Melanocyte of skin (primary cell): ENCODE results near the gene ZNF853. TPM values are rescaled to one million over a fixed set of nuclear protein-coding genes. Genes with fewer than 3 reads are reported as not detected.

ENCODE experiments used
- total RNA-seq, 2 donors: library from RNA; depleted of rRNA; stranded (reverse); fragments of >200 nt; gene quantifications; 2 replicates each; pipeline ENCODE4 v1.2.3, GENCODE V29; 2012

The ZNF853 gene
- 1 to 10 TPM in 1 of 2 donors, not detected in 1; 1.7 TPM for total RNA-seq

GRCh38 chr7:6614953-6615722, at the start of gene ZNF853:
Gene ZNF853, plus strand, starts transcription at chr7:6615610. Its CDS starts 565 bp downstream, at chr7:6616175.

DNA sequence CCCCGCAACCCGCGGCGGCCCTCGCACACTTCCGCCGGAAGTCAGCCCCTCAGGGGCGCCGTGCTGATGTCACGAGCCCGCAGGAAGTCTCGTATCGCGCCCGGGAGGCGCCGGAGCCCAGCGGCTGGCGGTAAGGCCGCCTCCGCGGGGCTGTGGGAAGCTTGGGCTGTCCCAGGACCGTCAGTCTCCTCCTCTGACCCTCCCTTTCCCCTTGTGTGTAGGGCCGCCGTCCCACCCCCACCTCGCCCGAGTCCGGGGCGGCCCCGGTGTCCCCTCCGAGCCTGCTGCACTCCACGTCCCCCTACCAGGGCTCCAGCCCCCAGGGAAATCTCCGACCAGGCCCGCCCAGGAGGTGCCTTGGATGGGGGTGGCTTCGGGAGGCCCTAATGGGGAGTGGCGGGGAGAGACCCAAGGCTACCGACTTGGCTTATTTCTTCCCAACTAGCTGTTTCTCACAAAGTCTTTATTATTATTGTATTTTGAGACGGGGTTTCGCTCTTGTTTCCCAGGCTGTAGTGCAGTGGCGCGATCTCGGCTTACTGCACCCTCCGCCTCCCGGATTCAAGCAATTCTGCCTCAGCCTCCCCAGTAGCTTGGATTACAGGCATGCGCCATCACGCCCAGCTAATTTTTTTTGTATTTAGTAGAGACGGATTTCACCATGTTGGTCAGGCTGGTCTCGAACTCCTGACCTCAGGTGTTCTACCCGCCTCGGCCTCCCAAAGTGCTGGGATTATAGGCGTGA, 37.9 kb upstream of the ZNF853 start, which contains the start of gene ZDHHC4:
TSS of gene ZDHHC4 (plus strand) at position 86 of the 745 bp plus-strand sequence. CDS start 3,108 bp downstream, outside the sequence.

DNA sequence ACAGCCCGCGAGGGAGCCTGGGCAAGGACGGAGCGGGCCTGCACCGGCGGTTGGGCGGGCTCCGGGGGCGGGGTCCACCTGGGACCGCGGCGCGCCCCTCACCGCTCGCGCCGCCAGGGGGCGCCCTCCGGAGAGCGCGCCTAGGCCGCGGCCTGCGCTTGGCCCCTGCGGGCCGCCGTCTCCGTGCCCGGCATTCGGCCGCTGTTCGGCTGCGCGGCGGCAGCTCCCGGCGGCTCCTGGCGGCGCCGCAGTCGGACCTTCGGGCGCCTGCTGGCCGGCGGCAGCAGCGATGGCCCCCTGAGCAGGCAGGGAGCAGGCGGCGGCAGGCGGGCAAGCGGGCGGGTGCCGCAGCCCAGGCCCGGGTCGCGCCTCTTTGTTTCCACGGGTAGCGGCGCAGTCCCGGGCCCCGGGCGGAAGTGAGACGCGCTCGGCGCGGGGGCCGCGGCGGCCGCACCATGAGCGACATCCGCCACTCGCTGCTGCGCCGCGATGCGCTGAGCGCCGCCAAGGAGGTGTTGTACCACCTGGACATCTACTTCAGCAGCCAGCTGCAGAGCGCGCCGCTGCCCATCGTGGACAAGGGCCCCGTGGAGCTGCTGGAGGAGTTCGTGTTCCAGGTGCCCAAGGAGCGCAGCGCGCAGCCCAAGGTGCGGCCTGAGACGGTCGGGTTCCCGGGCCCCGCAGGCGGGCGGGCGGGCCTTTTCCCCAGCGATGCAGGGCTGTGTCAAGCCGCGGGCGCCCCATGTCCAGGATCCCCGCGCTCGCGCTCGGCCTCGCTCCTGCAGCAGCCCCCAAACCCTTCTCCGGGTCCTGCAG, 25.4 kb upstream of the ZNF853 start, which contains the start of gene INTS15:
TSS of gene INTS15 (plus strand) at position 193 of the 816 bp plus-strand sequence. CDS start at position 456, 263 bp downstream.

GRCh38 chr7:6636741-6637543, 21.5 kb downstream of the ZNF853 start, which contains the start of gene ZNF316:
Gene ZNF316, plus strand, starts transcription at chr7:6637318. Its CDS starts 5,092 bp downstream, at chr7:6642410.

Other genes starting within 250 kb of the ZNF853 start
- 10 to 100 TPM; 53.3 to 64.6 TPM for gene RAC1, start 241.1 kb upstream of the ZNF853 start, total RNA-seq
- gene DAGLB, start 167.7 kb upstream of the ZNF853 start, total RNA-seq, result 10 to 100 TPM; 12.0 to 13.3 TPM
- 100 to 1,000 TPM in 1 of 2 donors, 10 to 100 TPM in 1; 71.2 to 111 TPM for gene KDELR2, start 131.5 kb upstream of the ZNF853 start, total RNA-seq
- not detected for gene GRID2IP, start 64.1 kb upstream of the ZNF853 start, total RNA-seq
- gene ZDHHC4, start 38.2 kb upstream of the ZNF853 start, total RNA-seq, result 10 to 100 TPM; 38.3 to 54.7 TPM
- 10 to 100 TPM; 15.3 to 21.7 TPM for gene INTS15, start 25.6 kb upstream of the ZNF853 start, total RNA-seq
- gene ZNF316, start 21.7 kb downstream of the ZNF853 start, total RNA-seq, result 10 to 100 TPM in 1 of 2 donors, 1 to 10 TPM in 1; 10.0 to 19.3 TPM
- gene ZNF12, start 91.3 kb downstream of the ZNF853 start, total RNA-seq, result 10 to 100 TPM; 13.0 to 13.8 TPM
- gene RSPH10B2, start 138.5 kb downstream of the ZNF853 start, total RNA-seq, result under 1 TPM; 0.34 to 0.67 TPM
- 10 to 100 TPM; 33.0 to 34.1 TPM for gene CCZ1B, start 210.7 kb downstream of the ZNF853 start, total RNA-seq